Spleen (tissue), 11 donors: ENCODE results near the gene POU2F3. TPM values are rescaled to one million over a fixed set of nuclear protein-coding genes. Genes with fewer than 3 reads are reported as not detected.

Experiments
- DNase-seq: peaks from one replicate; pipeline ENCODE4 v3.0.0-alpha.2; 2020
- H3K27ac ChIP-seq, 8 donors: fragments of 200-600 bp; sonication (generic) in 7 of 8; 1 replicate in 4 of 8; 2 replicates in 4 of 8; pipeline versions ENCODE4 v1.5.0 to v1.8.0; 2016 to 2021; ENCODE audit warnings: inconsistent platforms in 4 of 8, mild to moderate bottlenecking in 4 of 8, moderate library complexity in 1 of 8
- H3K27me3 ChIP-seq, 7 donors: fragments of 200-600 bp; sonication (generic) in 6 of 7; replicated peaks in 1 of 7; 1 replicate in 4 of 7; 2 replicates in 3 of 7; pipeline versions ENCODE4 v1.5.0 to v1.8.0; 2016 to 2021; ENCODE audit warnings: inconsistent platforms in 3 of 7, mild to moderate bottlenecking in 1 of 7
- H3K36me3 ChIP-seq, 6 donors: fragments of 200-600 bp; sonication (generic) in 5 of 6; 1 replicate in 4 of 6; 2 replicates in 2 of 6; pipeline versions ENCODE4 v1.5.0 to v1.8.0; 2016 to 2021; ENCODE audit warnings: inconsistent platforms in 2 of 6
- H3K4me1 ChIP-seq, 6 donors: fragments of 200-600 bp; sonication (generic) in 5 of 6; 1 replicate in 3 of 6; 2 replicates in 3 of 6; pipeline versions ENCODE4 v1.5.0 to v1.8.0; 2016 to 2021; ENCODE audit warnings: inconsistent platforms in 3 of 6
- H3K4me3 ChIP-seq, 8 donors: fragments of 200-600 bp; sonication (generic) in 7 of 8; 1 replicate in 4 of 8; 2 replicates in 4 of 8; pipeline versions ENCODE4 v1.5.0 to v1.8.0; 2016 to 2021; ENCODE audit warnings: inconsistent platforms in 4 of 8, mild to moderate bottlenecking in 4 of 8, moderate library complexity in 2 of 8
- H3K9me3 ChIP-seq, 8 donors: fragments of 200-600 bp; sonication (generic) in 7 of 8; 1 replicate in 4 of 8; 2 replicates in 4 of 8; pipeline versions ENCODE4 v1.5.0 to v1.8.0; 2016 to 2021; ENCODE audit warnings: inconsistent platforms in 4 of 8
- POLR2A ChIP-seq, 3 donors: fragments of 450-650 bp; IDR thresholded peaks; one replicate each; pipeline ENCODE4 v1.5.1; 2017; ENCODE audit warnings: antibody characterized with exemption in 3 of 3, mild to moderate bottlenecking in 1 of 3
- POLR2AphosphoS5 ChIP-seq, 3 donors: sonication (generic); formaldehyde crosslinking; IDR thresholded peaks; one replicate each; pipeline ENCODE4 v1.5.1; 2017; ENCODE audit warnings: antibody characterized with exemption in 3 of 3
- WGBS, 5 donors: extraction: QIAGEN DNeasy Blood & Tissue Kit in 3 of 5; methylation state at CpG; one replicate each; pipeline versions ENCODE4 v1.1.5 to v1.1.7; 2013 to 2018; 5-methylcytosine and 5-hydroxymethylcytosine counted together
- intact Hi-C: fragments of 100-400 bp; cut with DNase I; formaldehyde crosslinking; loops from one replicate; pipeline ENCODE4 v1.15.0; 2023; ENCODE audit warnings: low total_unique reads
- polyA plus RNA-seq, 3 donors: library from polyadenylated mRNA; stranded (reverse); fragments of 200-250 nt; gene quantifications; one replicate each; pipeline ENCODE4 v1.2.1, GENCODE V29; 2013
- total RNA-seq, 7 donors: library from RNA; depleted of rRNA in 3 of 7; stranded (reverse); fragments of >200 nt in 3 of 7; fragmentation: NEBNext Ultra II Directional in 4 of 7; extraction: Animal tissue kit (Norgen Biotek cat#: 25700) in 4 of 7; gene quantifications; one replicate each; pipeline versions ENCODE4 v1.1.0 to v1.2.1, GENCODE V29; 2016 to 2021
- TF ChIP-seq, protein P1 (sequence below), 11 experiments: fragments of 200-600 bp in 7 of 11; fragments of 450-650 bp in 4 of 11; sonication (generic) in 4 of 11; IDR thresholded peaks in 8 of 11; conservative IDR thresholded peaks in 3 of 11; 1 replicate in 7 of 11; 2 replicates in 4 of 11; pipeline versions ENCODE4 v1.4.0 to v1.8.0; 2016 to 2021; ENCODE audit warnings: antibody characterized with exemption in 11 of 11, inconsistent platforms in 4 of 11, mild to moderate bottlenecking in 1 of 11
- donor health status: healthy with polysubstance abuse.
- donor health status: DM: no; HTN: no; CAD: no; lungs with moderate emphysema.
- donor health status: DM: no; HTN: no; CAD: no.
- donor health status: Bipolar disorder and iron deficiency.
- donor health status: healthy.
- donor health status: DM: no; HTN: no; CAD: no.
- donor health status: DM: yes; HTN: yes; CAD: no.

The POU2F3 gene
- total and polyA plus RNA-seq, 10 donors: 0.04 to 0.27 (median 0.19) TPM; not detected in 4

DNA sequence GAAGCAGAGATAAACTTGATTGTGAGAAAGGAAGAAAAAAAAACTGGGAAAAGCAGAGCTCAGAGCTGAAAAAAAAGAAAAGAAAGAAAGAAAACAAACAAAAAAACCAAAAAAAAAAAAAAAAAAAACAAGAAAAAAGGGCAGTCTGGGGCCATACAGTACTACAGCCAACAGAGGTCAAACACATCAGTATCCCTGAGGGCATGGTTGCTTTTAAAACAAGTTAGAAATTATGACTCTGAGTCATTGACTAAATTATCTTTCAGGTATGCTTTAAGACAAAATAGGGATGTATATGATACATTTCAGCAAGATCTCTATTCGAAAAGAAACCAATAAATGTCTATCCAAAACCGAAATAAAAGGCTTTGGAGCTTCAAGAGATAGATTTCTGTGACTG lies 48.1 kb downstream of the POU2F3 start:
- WGBS, 5 donors: 78 to 89% (median 86%) methylated on average over 2 of the region's 2 CpGs
- TF ChIP-seq, protein P1, sequence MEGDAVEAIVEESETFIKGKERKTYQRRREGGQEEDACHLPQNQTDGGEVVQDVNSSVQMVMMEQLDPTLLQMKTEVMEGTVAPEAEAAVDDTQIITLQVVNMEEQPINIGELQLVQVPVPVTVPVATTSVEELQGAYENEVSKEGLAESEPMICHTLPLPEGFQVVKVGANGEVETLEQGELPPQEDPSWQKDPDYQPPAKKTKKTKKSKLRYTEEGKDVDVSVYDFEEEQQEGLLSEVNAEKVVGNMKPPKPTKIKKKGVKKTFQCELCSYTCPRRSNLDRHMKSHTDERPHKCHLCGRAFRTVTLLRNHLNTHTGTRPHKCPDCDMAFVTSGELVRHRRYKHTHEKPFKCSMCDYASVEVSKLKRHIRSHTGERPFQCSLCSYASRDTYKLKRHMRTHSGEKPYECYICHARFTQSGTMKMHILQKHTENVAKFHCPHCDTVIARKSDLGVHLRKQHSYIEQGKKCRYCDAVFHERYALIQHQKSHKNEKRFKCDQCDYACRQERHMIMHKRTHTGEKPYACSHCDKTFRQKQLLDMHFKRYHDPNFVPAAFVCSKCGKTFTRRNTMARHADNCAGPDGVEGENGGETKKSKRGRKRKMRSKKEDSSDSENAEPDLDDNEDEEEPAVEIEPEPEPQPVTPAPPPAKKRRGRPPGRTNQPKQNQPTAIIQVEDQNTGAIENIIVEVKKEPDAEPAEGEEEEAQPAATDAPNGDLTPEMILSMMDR (IDR thresholded peaks at IDR 0.05 in 8 of 11, conservative IDR thresholded peaks at IDR 0.05 in 3 of 11): no peak
- TF ChIP-seq POLR2AphosphoS5 (IDR thresholded peaks at IDR 0.05): no peak
- TF ChIP-seq POLR2A (IDR thresholded peaks at IDR 0.05): no peak
- DNase-seq: no peak
- no peaks in the 10 kb centered on the region for H3K36me3 ChIP-seq
- no peaks in the 10 kb centered on the region for H3K4me1 ChIP-seq
- intact Hi-C loops: no loop called here
- no peak overlapping the region for H3K27ac ChIP-seq
- H3K27me3 ChIP-seq: peaks cover 0 to 17% (median 0%) of the 10 kb centered on the region in 7 donors
- H3K9me3 ChIP-seq: no peaks in the 10 kb centered on the region
- H3K4me3 ChIP-seq: no peak overlapping the region

DNA sequence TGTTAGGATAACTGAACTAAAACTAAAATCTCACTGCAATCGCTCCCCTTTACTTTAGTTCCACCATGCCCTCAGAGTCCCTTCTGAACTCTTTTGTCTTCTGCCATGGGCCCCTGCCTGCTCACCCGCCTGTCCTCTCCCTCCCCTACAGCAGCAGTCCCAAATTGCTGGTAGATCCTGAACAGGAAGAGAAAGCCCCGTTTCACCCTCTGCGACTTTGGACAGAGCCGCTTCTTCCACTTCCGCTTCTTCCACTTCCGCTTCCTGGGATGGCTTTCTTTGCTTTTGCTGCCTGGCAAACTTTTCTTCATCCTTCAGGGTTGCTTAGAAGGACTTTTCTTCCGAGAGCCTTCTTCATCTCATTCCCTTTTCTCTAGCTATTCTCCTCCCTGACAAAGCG lies 49.5 kb downstream of the POU2F3 start:
- Histone ChIP-seq H3K36me3 (no peaks in the 10 kb centered on the region), H3K9me3 (no peaks in the 10 kb centered on the region), H3K4me3 (no peak overlapping the region), H3K27me3 (peaks cover 0 to 31% (median 6%) of the 10 kb centered on the region in 7 donors), H3K27ac (no peak overlapping the region), H3K4me1 (no peaks in the 10 kb centered on the region)
- DNase-seq: no peak
- TF ChIP-seq, protein P1 (IDR thresholded peaks at IDR 0.05 in 8 of 11, conservative IDR thresholded peaks at IDR 0.05 in 3 of 11): no peak
- TF ChIP-seq POLR2AphosphoS5 (IDR thresholded peaks at IDR 0.05) (no peak), POLR2A (IDR thresholded peaks at IDR 0.05) (no peak)
- 53 to 64% (median 56%) methylated on average over 9 of the region's 9 CpGs for WGBS, 5 donors
- intact Hi-C loops: no loop called here

DNA sequence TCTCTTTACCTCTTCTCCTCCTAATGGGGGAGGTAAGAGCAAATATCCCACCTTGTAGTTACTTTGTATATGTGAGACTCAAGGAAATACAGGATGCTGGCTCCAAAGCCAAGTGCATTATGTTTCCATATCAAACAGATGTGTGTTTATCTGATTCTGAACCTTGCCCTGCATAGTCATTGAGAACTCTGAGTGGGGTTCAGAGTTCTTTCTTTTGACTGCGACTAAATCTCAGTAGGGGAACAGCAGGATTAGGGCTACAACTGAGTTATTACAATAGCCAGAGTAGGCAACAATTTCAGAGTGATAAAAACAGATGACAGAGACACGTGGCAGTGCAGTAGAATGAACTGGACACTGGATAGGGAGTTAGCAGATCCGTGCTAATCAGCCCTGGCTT lies 51.0 kb downstream of the POU2F3 start:
- Histone ChIP-seq H3K4me3 (no peak overlapping the region), H3K27ac (no peak overlapping the region), H3K36me3 (no peaks in the 10 kb centered on the region), H3K27me3 (peaks cover 0 to 40% (median 8%) of the 10 kb centered on the region in 7 donors), H3K9me3 (no peaks in the 10 kb centered on the region), H3K4me1 (no peaks in the 10 kb centered on the region)
- 42 to 51% (median 47%) methylated on average over 3 of the region's 3 CpGs for WGBS, 5 donors
- DNase-seq: no peak
- intact Hi-C loops: no loop called here
- TF ChIP-seq, protein P1 (IDR thresholded peaks at IDR 0.05 in 8 of 11, conservative IDR thresholded peaks at IDR 0.05 in 3 of 11): no peak

DNA sequence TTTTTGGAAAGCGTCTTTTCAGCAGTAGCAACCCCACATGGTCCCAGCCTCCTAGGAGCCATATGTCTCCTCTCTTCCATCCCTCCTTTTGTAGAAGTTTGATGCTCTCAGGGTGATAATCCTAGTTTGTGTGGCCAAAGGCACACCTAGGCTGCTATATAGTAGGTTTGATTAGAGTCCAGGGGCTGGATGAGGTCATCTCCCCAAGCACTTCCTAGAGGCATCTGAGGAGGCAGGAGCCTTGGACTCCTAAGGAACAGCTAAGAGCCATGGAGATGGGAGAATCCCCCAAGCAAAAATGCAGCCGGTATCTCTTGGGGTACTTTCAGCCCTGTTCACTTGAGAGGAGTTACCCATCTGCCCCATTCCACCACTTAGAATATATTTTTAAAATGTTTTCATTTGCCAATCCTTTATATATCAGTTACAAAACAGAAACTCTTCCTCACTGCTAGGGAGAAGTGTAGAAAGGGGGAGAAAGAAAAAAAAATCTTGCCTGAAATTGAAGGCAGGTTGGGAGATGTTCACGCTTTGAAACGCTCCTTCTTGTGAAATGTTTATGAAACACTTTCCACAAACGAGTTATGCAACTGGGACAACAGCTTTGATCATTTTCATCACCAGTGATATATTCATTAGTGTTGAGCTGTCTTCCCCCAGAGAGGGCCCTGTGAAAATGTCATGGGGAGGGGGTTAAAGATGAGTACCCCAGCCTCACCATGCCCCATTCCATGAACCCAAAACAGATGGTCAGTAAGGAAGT lies 53.3 kb downstream of the POU2F3 start:
- 63 to 84% (median 71%) methylated on average over 5 of the region's 5 CpGs for WGBS, 5 donors
- TF ChIP-seq, protein P1 (IDR thresholded peaks at IDR 0.05 in 8 of 11, conservative IDR thresholded peaks at IDR 0.05 in 3 of 11): no peak
- no peak for TF ChIP-seq POLR2AphosphoS5 (IDR thresholded peaks at IDR 0.05)
- TF ChIP-seq POLR2A (IDR thresholded peaks at IDR 0.05): no peak
- Histone ChIP-seq H3K36me3 (no peaks in the 10 kb centered on the region), H3K27ac (no peak overlapping the region), H3K4me1 (no peaks in the 10 kb centered on the region), H3K27me3 (peaks cover 0 to 51% (median 8%) of the 10 kb centered on the region in 7 donors), H3K9me3 (no peaks in the 10 kb centered on the region), H3K4me3 (no peak overlapping the region)
- no peak for DNase-seq
- intact Hi-C loops: no loop called here
